Measurements from ENCODE around the gene TRIO. TPM values are rescaled to one million over a fixed set of nuclear protein-coding genes. Genes with fewer than 3 reads are reported as not detected.

Gene TRIO
- total RNA-seq, 6 experiments from 2014 or later, result 167 to 219 (median 190) TPM

DNA sequence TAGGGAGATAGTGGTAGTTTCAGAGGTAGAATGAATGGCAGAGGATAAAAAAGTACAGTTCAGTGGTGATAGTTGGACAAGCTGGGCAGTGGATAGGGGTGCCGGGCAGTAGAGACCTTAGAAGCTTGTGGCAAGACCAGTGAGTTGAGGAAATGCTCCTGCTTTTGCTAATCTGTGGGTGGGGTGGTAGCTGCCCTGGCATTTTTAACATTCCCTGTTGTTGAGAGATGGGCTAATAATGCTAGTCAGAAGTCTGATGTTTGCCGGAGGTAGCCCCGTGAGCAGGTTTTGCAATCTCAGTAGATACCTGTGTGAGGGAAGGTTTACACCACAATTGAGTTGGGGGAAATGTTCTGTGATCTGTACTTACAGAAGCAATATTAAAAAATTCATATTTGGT is 91.1 kb downstream of the TRIO start:
- Mint-ChIP-seq H3K36me3 (ENCODE audit: low read depth) (peaks cover 45% of the 10 kb centered on the region), H3K27me3 (ENCODE audit: insufficient read depth) (peaks cover 3% of the 10 kb centered on the region), H3K4me3 (peak overlapping the region; percentile 37; the same call in 1 of the 2 replicates), H3K27ac (peak overlapping the region; percentile 74), H3K9me3 (no peaks in the 10 kb centered on the region), H3K4me1 (ENCODE audit: low read depth) (peaks cover 98% of the 10 kb centered on the region)
- DNase-seq, result no peak
- TF ChIP-seq, protein P1, sequence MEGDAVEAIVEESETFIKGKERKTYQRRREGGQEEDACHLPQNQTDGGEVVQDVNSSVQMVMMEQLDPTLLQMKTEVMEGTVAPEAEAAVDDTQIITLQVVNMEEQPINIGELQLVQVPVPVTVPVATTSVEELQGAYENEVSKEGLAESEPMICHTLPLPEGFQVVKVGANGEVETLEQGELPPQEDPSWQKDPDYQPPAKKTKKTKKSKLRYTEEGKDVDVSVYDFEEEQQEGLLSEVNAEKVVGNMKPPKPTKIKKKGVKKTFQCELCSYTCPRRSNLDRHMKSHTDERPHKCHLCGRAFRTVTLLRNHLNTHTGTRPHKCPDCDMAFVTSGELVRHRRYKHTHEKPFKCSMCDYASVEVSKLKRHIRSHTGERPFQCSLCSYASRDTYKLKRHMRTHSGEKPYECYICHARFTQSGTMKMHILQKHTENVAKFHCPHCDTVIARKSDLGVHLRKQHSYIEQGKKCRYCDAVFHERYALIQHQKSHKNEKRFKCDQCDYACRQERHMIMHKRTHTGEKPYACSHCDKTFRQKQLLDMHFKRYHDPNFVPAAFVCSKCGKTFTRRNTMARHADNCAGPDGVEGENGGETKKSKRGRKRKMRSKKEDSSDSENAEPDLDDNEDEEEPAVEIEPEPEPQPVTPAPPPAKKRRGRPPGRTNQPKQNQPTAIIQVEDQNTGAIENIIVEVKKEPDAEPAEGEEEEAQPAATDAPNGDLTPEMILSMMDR (IDR thresholded peaks at IDR 0.05), result no peak

DNA sequence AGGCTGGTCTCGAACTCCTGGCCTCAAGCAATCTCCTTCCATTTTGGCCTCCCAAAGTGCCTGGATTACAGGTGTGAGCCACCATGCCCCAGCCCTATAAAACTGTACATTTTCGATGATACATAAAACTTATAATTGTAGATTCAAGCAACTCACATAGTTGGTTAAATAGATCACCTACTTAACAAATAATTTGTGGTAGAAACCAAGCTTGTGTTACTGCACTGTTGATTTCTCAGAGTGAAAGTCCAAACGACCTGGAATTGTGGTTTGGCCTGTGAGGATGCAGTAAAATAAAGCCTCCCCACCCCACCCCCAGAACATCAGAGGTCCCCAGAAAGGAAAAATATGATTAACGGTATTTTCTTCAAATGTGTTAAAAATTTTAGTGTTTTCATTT is 92.7 kb downstream of the TRIO start:
- H3K36me3 Mint-ChIP-seq (ENCODE audit: low read depth), result peaks cover 33% of the 10 kb centered on the region
- H3K9me3 Mint-ChIP-seq, result no peaks in the 10 kb centered on the region
- TF ChIP-seq, protein P1 (IDR thresholded peaks at IDR 0.05), result no peak
- no peak overlapping the region; the same call in 1 of the 2 replicates for H3K4me3 Mint-ChIP-seq
- H3K4me1 Mint-ChIP-seq (ENCODE audit: low read depth), result peaks cover 98% of the 10 kb centered on the region
- peak overlapping the region; percentile 74 for H3K27ac Mint-ChIP-seq
- H3K27me3 Mint-ChIP-seq (ENCODE audit: insufficient read depth), result peaks cover 3% of the 10 kb centered on the region
- DNase-seq, result no peak

DNA sequence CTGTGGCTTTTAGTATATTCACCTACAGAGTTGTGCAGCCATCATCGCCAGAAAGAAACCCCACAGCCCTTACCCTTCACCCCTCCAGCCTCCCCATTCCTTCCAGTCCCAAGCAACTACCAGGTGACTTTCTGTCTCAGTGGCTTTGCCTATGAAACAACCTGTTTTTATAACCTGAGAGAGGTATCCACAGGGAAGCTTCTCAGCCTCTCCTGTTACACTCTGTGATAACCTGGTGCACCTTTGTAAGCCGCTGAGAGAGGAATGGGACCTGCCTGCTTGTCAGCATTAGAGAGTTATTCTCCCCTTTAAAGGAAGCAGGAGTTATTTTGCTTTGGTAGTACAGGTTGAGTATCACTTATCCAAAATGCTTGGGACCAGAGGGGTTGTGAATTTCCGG is 93.6 kb downstream of the TRIO start:
- peaks cover 24% of the 10 kb centered on the region for H3K36me3 Mint-ChIP-seq (ENCODE audit: low read depth)
- H3K9me3 Mint-ChIP-seq, result no peaks in the 10 kb centered on the region
- no peak for DNase-seq
- peak overlapping the region; percentile 74 for H3K27ac Mint-ChIP-seq
- H3K27me3 Mint-ChIP-seq (ENCODE audit: insufficient read depth), result peaks cover 3% of the 10 kb centered on the region
- no peak overlapping the region for H3K4me3 Mint-ChIP-seq
- TF ChIP-seq, protein P1 (IDR thresholded peaks at IDR 0.05), result no peak
- peaks cover 98% of the 10 kb centered on the region for H3K4me1 Mint-ChIP-seq (ENCODE audit: low read depth)

DNA sequence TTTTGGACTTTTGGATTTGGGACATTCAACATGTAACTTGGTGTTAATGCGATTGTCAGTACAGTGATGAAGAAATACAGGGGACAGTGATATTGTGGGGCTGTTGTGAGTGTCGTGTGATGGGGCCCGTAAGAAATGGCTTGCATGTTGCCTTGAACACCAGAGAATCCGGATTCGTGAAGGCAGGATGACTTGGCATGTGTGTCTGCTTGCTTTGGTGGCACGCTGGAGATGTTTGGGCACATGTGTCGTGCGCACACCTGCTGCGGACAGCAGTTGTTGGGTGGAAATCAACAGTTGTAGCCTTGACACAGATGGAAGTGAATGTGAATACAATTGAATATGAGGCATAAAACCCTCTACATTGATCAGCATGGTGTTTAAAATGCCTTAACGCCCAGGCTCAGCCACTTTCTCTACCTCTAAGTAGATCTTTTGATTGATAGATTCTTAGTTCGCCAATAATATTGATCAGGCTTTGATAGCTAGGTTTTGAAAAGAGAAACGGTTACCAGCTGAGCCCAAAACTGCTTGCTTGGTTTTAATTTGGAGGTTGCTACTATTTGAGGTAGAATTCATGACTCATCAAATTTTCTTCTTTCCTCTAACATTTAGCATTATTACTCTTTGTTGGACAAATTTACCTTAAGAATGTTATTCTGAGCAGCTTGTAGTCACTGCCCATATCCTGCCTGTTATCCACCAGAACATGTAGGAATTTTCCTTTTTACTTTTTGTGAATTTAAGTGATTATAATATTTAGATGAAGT is 94.4 kb downstream of the TRIO start:
- Mint-ChIP-seq H3K4me3 (peak overlapping the region; percentile 35), H3K4me1 (ENCODE audit: low read depth) (peaks cover 96% of the 10 kb centered on the region), H3K27me3 (ENCODE audit: insufficient read depth) (no peaks in the 10 kb centered on the region; the same call in 1 of the 2 replicates), H3K36me3 (ENCODE audit: low read depth) (peaks cover 19% of the 10 kb centered on the region), H3K27ac (peak overlapping the region; percentile 62), H3K9me3 (no peaks in the 10 kb centered on the region)
- TF ChIP-seq, protein P1 (IDR thresholded peaks at IDR 0.05), result no peak
- no peak for DNase-seq

DNA sequence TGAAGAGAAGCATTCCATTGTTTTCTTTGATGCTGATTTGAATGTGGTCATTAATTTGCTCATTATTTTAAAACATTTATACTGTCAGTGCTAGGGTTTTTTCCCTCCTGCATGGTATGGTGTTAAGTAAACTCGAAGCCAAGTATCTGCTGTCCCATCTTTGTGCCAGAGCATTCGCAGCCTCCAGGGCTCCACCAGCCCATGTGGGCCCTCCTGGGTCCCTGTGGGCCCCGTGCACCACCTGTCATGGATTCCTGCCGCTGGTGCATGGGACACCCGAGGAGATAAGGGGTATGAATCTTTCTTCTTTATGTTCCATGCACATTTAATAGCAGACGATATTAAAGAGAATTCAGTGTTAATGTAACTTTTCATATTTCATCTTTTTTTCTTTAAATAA is 95.1 kb downstream of the TRIO start:
- Mint-ChIP-seq H3K4me3 (peak overlapping the region; percentile 35), H3K36me3 (ENCODE audit: low read depth) (peaks cover 12% of the 10 kb centered on the region), H3K27me3 (ENCODE audit: insufficient read depth) (no peaks in the 10 kb centered on the region; the same call in 1 of the 2 replicates), H3K4me1 (ENCODE audit: low read depth) (peaks cover 96% of the 10 kb centered on the region), H3K9me3 (no peaks in the 10 kb centered on the region), H3K27ac (peak overlapping the region; percentile 62)
- TF ChIP-seq, protein P1 (IDR thresholded peaks at IDR 0.05), result no peak
- no peak for DNase-seq

All from HFFc6 (cell line).